T-helper 9 cell (primary cell): ENCODE results near the gene MSLN.

Source experiments
- DNase-seq: peaks from one replicate; pipeline ENCODE4 v3.0.0-alpha.2; 2020

The MSLN gene

GRCh38 chr16:778447-778846, 17.9 kb downstream of the MSLN start:
- DNase-seq = no peak

- DNase-seq = no peak
Measured at GRCh38 chr16:778909-779527, 18.5 kb downstream of the MSLN start.

GRCh38 chr16:779561-779960, 19.0 kb downstream of the MSLN start:
- DNase-seq = no peak

GRCh38 chr16:780296-780695, 19.8 kb downstream of the MSLN start:
- no peak for DNase-seq

- no peak for DNase-seq
Measured at GRCh38 chr16:781346-782010, 20.9 kb downstream of the MSLN start.

GRCh38 chr16:782258-782657, 21.7 kb downstream of the MSLN start:
- no peak for DNase-seq

GRCh38 chr16:782766-783403, 22.4 kb downstream of the MSLN start:
- DNase-seq = no peak

GRCh38 chr16:783404-784161, 23.0 kb downstream of the MSLN start:
- DNase-seq = no peak

GRCh38 chr16:784431-784830, 23.9 kb downstream of the MSLN start:
- DNase-seq = no peak

- DNase-seq = peak; percentile 77
Measured at GRCh38 chr16:785563-786535, 25.3 kb downstream of the MSLN start.

- no peak for DNase-seq
Measured at GRCh38 chr16:787321-787966, 26.9 kb downstream of the MSLN start.

GRCh38 chr16:787978-788398, 27.5 kb downstream of the MSLN start, which contains the start of gene RPUSD1:
TSS of gene RPUSD1 (minus strand) at chr16:788381. CDS start at chr16:787737, 644 bp downstream.
- no peak for DNase-seq

- DNase-seq = peak; percentile 93
Measured at GRCh38 chr16:788399-789126, 28.0 kb downstream of the MSLN start, which contains the start of gene CHTF18. TSS of gene CHTF18 (plus strand) at chr16:788620. CDS start at chr16:788685, 65 bp downstream.

GRCh38 chr16:789191-789850, 28.8 kb downstream of the MSLN start:
- no peak for DNase-seq

GRCh38 chr16:790086-790485, 29.6 kb downstream of the MSLN start:
- DNase-seq = no peak

- DNase-seq = no peak
Measured at GRCh38 chr16:791131-791530, 30.6 kb downstream of the MSLN start.

GRCh38 chr16:792221-792995, 31.9 kb downstream of the MSLN start:
- DNase-seq = no peak

- no peak for DNase-seq
Measured at GRCh38 chr16:793414-793813, 32.9 kb downstream of the MSLN start.

GRCh38 chr16:794091-794822, 33.7 kb downstream of the MSLN start:
- no peak for DNase-seq
